ENCODE measurements around the gene CPT1A.

DNA sequence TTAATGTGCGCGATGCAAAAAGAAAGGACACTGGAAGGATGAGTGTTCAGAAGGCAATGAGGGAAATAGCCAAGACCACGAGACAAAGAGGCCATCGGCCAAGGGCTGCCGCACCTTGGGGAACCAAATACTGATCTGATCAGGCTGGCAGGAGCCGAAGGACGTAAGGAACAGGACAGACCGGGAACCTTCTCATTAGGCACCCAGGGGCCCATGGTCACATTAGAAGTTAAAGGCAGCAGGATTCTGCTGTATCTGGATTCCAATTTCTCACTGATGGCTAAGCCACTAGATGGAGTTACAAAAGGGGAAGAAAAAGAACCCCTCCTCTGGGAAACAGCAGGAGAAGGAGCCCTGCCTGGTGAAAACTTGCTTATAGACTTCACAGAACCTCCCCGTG is 28.8 kb upstream of the CPT1A start:
- no peak for TF ChIP-seq CTCF (IDR thresholded peaks at IDR 0.05)
- TF ChIP-seq POLR2A (IDR thresholded peaks at IDR 0.05): no peak
- no peak for TF ChIP-seq EP300 (IDR thresholded peaks at IDR 0.05)
- no peak for TF ChIP-seq POLR2AphosphoS5 (IDR thresholded peaks at IDR 0.05)
